ENCODE data around the gene A1CF.

Gene A1CF

DNA sequence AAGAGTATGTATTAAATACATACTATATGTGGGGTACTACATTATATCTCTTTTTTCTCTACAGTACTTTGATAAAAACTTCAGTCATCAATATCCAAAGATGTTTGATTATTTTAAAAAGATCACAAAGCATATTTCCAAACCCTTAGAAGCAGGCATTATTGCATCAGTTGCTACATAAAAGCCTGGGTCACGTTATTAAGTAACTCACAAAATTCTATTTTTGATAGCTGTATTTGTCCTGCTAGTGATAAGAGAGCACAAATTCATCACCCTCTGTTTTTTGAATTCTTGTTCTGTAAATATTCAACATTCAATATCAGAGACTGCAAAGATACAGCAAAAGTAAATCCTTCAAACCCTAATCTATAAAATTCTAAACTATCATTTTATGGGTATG lies 30.0 kb downstream of the A1CF start:
- Mint-ChIP-seq H3K36me3 (ENCODE audit: low read depth) (no peaks in the 10 kb centered on the region), H3K4me3 (no peak overlapping the region), H3K4me1 (peaks cover 10% of the 10 kb centered on the region), H3K27ac (no peak overlapping the region), H3K27me3 (ENCODE audit: low read depth, poor library complexity) (no peaks in the 10 kb centered on the region), H3K9me3 (no peaks in the 10 kb centered on the region)
- TF ChIP-seq CTCF (IDR thresholded peaks at IDR 0.05), result no peak
- DNase-seq, result no peak

DNA sequence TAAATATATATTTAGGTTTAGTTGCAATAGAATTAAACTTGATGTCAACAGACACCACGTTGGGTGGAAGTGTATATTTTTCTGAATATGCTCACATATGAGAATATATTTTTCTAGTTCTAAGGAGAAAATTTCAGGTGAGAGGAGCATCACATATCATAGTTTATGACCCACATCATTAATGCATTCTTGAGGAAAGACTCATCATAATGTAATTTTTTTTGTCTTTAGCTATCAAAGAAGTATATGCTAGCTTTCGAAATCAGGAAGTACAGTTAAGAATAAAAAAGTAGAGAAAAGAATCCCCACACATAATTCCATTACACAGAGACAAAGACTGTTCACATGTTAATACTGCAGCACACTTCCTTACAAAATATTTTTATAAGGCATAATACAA lies 30.4 kb downstream of the A1CF start:
- peaks cover 10% of the 10 kb centered on the region for H3K4me1 Mint-ChIP-seq

GRCh38 chr10:50853557-50853956 lies 31.9 kb downstream of the A1CF start:
- no peak for TF ChIP-seq CTCF (IDR thresholded peaks at IDR 0.05)
- Mint-ChIP-seq H3K9me3 (no peaks in the 10 kb centered on the region), H3K4me3 (no peak overlapping the region), H3K36me3 (ENCODE audit: low read depth) (no peaks in the 10 kb centered on the region), H3K27me3 (ENCODE audit: low read depth, poor library complexity) (no peaks in the 10 kb centered on the region), H3K27ac (no peak overlapping the region), H3K4me1 (peaks cover 10% of the 10 kb centered on the region)
- no peak for DNase-seq

More for the DNA sequence above, 30.4 kb downstream of the A1CF start:
- Mint-ChIP-seq H3K36me3 (ENCODE audit: low read depth) (no peaks in the 10 kb centered on the region), H3K27me3 (ENCODE audit: low read depth, poor library complexity) (no peaks in the 10 kb centered on the region), H3K9me3 (no peaks in the 10 kb centered on the region), H3K4me3 (no peak overlapping the region), H3K27ac (no peak overlapping the region)
- no peak for TF ChIP-seq CTCF (IDR thresholded peaks at IDR 0.05)
- DNase-seq, result no peak

GRCh38 chr10:50851884-50852671 lies 33.3 kb downstream of the A1CF start:
- Mint-ChIP-seq H3K4me3 (no peak overlapping the region), H3K9me3 (no peaks in the 10 kb centered on the region), H3K36me3 (ENCODE audit: low read depth) (no peaks in the 10 kb centered on the region), H3K27ac (no peak overlapping the region), H3K4me1 (peaks cover under 1% of the 10 kb centered on the region), H3K27me3 (ENCODE audit: low read depth, poor library complexity) (no peaks in the 10 kb centered on the region)
- TF ChIP-seq CTCF (IDR thresholded peaks at IDR 0.05), result no peak
- DNase-seq, result no peak

DNA sequence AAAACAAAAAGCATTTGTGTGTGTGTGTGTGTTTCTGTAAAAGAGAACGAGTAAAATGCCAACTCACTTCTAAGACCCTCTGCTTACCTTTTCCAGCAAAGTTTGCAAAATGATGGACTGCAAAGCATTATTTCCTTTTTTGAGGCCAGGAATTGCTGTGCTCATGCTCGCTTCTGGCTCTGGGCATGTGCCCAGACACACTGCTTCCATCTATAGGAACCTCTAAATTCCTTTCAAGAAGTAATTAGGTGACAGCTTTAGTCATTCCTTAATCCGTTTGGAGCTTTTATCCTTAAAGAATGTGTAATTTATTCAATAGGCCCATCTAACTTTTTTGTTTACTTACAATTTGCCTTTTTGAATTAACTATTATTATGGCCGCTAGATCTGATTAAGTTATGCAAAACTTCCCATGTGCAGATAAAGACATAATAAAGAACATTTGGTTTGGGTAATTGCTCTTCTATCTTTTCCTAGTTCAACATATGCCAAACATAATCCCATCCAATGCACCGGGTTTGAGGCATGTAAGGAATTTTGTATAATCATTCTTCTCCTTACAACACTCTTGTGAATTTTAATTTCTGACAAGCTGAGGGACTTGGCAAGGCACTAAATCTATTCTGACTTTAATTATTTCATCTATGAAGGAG lies 34.7 kb downstream of the A1CF start:
- no peak for TF ChIP-seq CTCF (IDR thresholded peaks at IDR 0.05)
- H3K4me1 Mint-ChIP-seq, result no peaks in the 10 kb centered on the region
- no peak overlapping the region for H3K4me3 Mint-ChIP-seq
- no peaks in the 10 kb centered on the region for H3K9me3 Mint-ChIP-seq
- no peaks in the 10 kb centered on the region for H3K36me3 Mint-ChIP-seq (ENCODE audit: low read depth)
- H3K27me3 Mint-ChIP-seq (ENCODE audit: low read depth, poor library complexity), result no peaks in the 10 kb centered on the region
- no peak overlapping the region for H3K27ac Mint-ChIP-seq
- no peak for DNase-seq

GRCh38 chr10:50846753-50847152 lies 38.7 kb downstream of the A1CF start:
- peaks cover 4% of the 10 kb centered on the region for H3K27me3 Mint-ChIP-seq (ENCODE audit: low read depth, poor library complexity)
- TF ChIP-seq CTCF (IDR thresholded peaks at IDR 0.05), result no peak
- H3K4me3 Mint-ChIP-seq, result no peak overlapping the region
- no peaks in the 10 kb centered on the region for H3K4me1 Mint-ChIP-seq
- H3K9me3 Mint-ChIP-seq, result no peaks in the 10 kb centered on the region
- H3K27ac Mint-ChIP-seq, result no peak overlapping the region
- no peaks in the 10 kb centered on the region for H3K36me3 Mint-ChIP-seq (ENCODE audit: low read depth)
- DNase-seq, result no peak
